Suprapubic skin (tissue), 4 donors: ENCODE results near the gene STARD3NL. TPM values are rescaled to one million over a fixed set of nuclear protein-coding genes. Genes with fewer than 3 reads are reported as not detected.

Experiments used
- DNase-seq, 2 donors: peaks; one replicate each; pipeline ENCODE4 v3.0.0-alpha.2; 2019; ENCODE audit warnings: low spot score in 2 of 2
- H3K27ac ChIP-seq: fragments of 200-600 bp; sonication (generic); one replicate; pipeline ENCODE4 v1.5.1; 2019
- H3K27me3 ChIP-seq: fragments of 200-600 bp; sonication (generic); one replicate; pipeline ENCODE4 v1.5.1; 2019
- H3K36me3 ChIP-seq: fragments of 200-600 bp; sonication (generic); one replicate; pipeline ENCODE4 v1.5.1; 2019
- H3K4me1 ChIP-seq: fragments of 200-600 bp; sonication (generic); one replicate; pipeline ENCODE4 v1.5.1; 2019
- H3K4me3 ChIP-seq: fragments of 200-600 bp; sonication (generic); one replicate; pipeline ENCODE4 v1.5.1; 2019; ENCODE audit warnings: mild to moderate bottlenecking
- H3K9me3 ChIP-seq: fragments of 200-600 bp; sonication (generic); one replicate; pipeline ENCODE4 v1.5.1; 2019
- EP300 ChIP-seq: sonication (generic); formaldehyde crosslinking; IDR thresholded peaks from one replicate; pipeline ENCODE4 v1.6.1; 2017; ENCODE audit warnings: antibody characterized with exemption
- POLR2A ChIP-seq, 2 donors: fragments of 450-650 bp; IDR thresholded peaks; one replicate each; pipeline ENCODE4 v1.6.1; 2017; ENCODE audit warnings: antibody characterized with exemption in 2 of 2, mild to moderate bottlenecking in 2 of 2, moderate library complexity in 2 of 2
- POLR2AphosphoS5 ChIP-seq, 3 donors: sonication (generic); formaldehyde crosslinking; IDR thresholded peaks; one replicate each; pipeline ENCODE4 v1.6.1; 2017; ENCODE audit warnings: antibody characterized with exemption in 3 of 3
- WGBS: methylation state at CpG from one replicate; pipeline ENCODE4 v1.1.5; 2018; 5-methylcytosine and 5-hydroxymethylcytosine counted together
- total RNA-seq, 4 donors: library from RNA; depleted of rRNA; stranded (reverse); fragments of >200 nt; gene quantifications; one replicate each; pipeline ENCODE4 v1.1.0, GENCODE V29; 2016
- TF ChIP-seq, protein P1 (sequence below), 2 donors: fragments of 200-600 bp in 1 of 2; fragments of 450-650 bp in 1 of 2; sonication (generic) in 1 of 2; IDR thresholded peaks; one replicate each; pipeline ENCODE4 v1.5.1; 2016 to 2019; ENCODE audit warnings: antibody characterized with exemption in 2 of 2, mild to moderate bottlenecking in 1 of 2, moderate library complexity in 1 of 2

Gene STARD3NL
- total RNA-seq, 4 donors from 2014 or later = 7.4 to 12.4 (median 7.9) TPM

DNA sequence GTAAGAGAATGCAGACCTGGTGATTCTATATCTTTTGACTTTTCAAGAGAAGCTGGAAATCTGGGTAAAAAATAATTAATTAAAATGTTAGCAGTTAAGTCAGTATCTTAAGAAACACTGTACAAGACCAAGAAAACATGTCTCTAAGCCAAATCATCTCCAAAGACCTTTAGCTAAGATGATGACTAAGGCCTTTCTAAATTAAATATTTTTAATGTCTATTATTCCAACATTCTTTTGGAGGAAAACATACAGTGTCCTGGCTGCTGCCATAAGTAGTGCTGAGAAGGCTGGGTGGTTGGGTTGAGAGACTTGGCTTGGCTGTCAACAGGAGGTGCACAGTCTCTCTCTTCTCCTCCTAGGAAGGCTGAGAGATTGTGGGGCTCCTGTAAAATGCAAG, 20.3 kb downstream of the STARD3NL start:
- no peaks in the 10 kb centered on the region for H3K36me3 ChIP-seq
- TF ChIP-seq EP300 (no peak), POLR2A (IDR thresholded peaks at IDR 0.05) (no peak), POLR2AphosphoS5 (IDR thresholded peaks at IDR 0.05) (no peak)
- TF ChIP-seq, protein P1, sequence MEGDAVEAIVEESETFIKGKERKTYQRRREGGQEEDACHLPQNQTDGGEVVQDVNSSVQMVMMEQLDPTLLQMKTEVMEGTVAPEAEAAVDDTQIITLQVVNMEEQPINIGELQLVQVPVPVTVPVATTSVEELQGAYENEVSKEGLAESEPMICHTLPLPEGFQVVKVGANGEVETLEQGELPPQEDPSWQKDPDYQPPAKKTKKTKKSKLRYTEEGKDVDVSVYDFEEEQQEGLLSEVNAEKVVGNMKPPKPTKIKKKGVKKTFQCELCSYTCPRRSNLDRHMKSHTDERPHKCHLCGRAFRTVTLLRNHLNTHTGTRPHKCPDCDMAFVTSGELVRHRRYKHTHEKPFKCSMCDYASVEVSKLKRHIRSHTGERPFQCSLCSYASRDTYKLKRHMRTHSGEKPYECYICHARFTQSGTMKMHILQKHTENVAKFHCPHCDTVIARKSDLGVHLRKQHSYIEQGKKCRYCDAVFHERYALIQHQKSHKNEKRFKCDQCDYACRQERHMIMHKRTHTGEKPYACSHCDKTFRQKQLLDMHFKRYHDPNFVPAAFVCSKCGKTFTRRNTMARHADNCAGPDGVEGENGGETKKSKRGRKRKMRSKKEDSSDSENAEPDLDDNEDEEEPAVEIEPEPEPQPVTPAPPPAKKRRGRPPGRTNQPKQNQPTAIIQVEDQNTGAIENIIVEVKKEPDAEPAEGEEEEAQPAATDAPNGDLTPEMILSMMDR (IDR thresholded peaks at IDR 0.05) = no peak
- H3K4me1 ChIP-seq = peaks cover 17% of the 10 kb centered on the region
- H3K27ac ChIP-seq = no peak overlapping the region
- H3K9me3 ChIP-seq = no peaks in the 10 kb centered on the region
- no peak for DNase-seq
- H3K4me3 ChIP-seq = no peak overlapping the region
- H3K27me3 ChIP-seq = no peaks in the 10 kb centered on the region

DNA sequence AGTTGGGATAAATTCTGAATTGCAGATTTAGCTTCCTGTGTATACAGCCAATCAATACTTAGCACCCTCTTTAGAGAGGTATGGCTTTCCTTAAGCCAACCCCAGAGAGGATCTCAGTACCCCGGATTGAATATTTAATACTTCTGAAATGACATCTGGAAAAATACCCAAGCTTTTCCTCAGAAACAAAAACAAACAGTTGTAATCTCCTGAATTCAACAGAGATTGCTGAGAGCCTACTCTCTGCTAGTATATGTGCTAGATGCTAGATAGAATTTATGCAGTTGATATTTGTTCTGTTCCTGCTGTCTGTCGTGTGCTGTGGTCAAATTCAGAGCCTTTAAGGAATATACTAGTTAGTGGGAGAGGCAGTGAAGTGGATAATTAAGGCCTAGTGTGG, 21.1 kb downstream of the STARD3NL start:
- WGBS = 71% methylated on average over 2 of the region's 2 CpGs

DNA sequence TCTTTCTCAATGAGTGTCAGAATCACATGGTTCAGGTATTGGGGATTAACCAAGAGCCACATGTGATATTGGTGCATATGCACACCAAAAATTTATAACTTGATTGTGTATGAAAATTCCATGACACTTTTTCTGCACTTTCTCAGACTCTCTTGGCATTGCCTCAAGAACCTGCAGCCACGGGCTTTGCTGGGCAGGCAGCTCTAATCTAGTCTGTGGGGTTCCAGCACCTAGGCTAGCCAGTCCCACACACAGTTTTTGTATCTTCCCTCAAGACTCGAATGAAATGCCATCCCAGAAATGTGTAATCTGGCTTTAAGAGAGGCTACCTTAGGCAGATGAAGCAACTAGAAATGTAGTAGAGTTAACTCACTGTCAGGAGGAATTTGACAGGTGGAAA, 21.7 kb downstream of the STARD3NL start:
- no peaks in the 10 kb centered on the region for H3K27me3 ChIP-seq
- TF ChIP-seq POLR2AphosphoS5 (IDR thresholded peaks at IDR 0.05) (no peak), POLR2A (IDR thresholded peaks at IDR 0.05) (no peak), EP300 (no peak)
- TF ChIP-seq, protein P1 (IDR thresholded peaks at IDR 0.05) = no peak
- peaks cover 17% of the 10 kb centered on the region for H3K4me1 ChIP-seq
- WGBS = 36% methylated on average over 2 of the region's 2 CpGs
- no peak overlapping the region for H3K4me3 ChIP-seq
- DNase-seq = no peak
- no peaks in the 10 kb centered on the region for H3K36me3 ChIP-seq
- H3K9me3 ChIP-seq = no peaks in the 10 kb centered on the region
- no peak overlapping the region for H3K27ac ChIP-seq

More for the DNA sequence above, 21.1 kb downstream of the STARD3NL start:
- TF ChIP-seq EP300 = no peak
- no peak for TF ChIP-seq POLR2AphosphoS5 (IDR thresholded peaks at IDR 0.05)
- no peak for TF ChIP-seq POLR2A (IDR thresholded peaks at IDR 0.05)
- TF ChIP-seq, protein P1 (IDR thresholded peaks at IDR 0.05) = no peak
- no peak overlapping the region for H3K4me3 ChIP-seq
- peaks cover 17% of the 10 kb centered on the region for H3K4me1 ChIP-seq
- no peak overlapping the region for H3K27ac ChIP-seq
- DNase-seq = no peak
- no peaks in the 10 kb centered on the region for H3K36me3 ChIP-seq
- no peaks in the 10 kb centered on the region for H3K27me3 ChIP-seq
- H3K9me3 ChIP-seq = no peaks in the 10 kb centered on the region

DNA sequence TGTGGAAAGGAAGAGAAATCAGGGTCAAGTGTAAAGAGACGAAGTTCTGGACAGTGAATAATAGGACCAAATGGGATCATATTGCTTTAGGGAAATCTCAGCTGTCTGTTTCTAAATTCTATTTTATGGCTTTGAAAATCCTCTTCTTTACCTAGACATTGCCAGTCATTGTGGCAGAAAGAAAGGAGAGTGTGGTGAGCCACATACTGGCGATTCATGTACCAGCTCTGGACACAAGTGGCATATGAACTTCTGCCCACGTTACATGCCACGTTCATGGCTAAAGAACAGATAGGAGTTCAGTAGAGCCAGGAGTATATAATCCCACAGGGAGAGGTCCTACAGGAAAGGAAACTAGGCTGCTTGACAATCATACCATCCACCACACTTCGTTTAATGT, 28.0 kb downstream of the STARD3NL start:
- TF ChIP-seq POLR2AphosphoS5 (IDR thresholded peaks at IDR 0.05) (no peak), POLR2A (IDR thresholded peaks at IDR 0.05) (no peak), EP300 (no peak)
- TF ChIP-seq, protein P1 (IDR thresholded peaks at IDR 0.05) = no peak
- WGBS = 86% methylated on average over 5 of the region's 5 CpGs

DNA sequence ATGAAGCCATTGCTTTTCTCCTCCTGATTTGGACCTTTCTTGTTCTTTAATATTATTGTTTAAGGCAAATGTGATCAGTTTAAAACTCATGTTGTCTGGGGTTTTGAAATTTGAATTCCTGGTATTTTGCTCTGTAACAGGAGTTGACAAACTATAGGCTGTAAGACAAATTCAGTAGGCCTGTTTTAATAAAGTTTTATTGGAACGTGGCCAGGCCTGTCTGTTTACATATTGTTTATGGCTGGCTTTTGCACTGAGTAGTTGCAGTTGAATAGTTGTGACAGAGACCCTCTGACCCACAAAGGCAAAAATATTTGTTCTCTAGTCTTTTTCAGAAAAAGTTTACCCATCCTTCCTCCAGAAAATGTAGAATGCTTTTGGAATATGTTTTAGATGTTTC, 29.8 kb downstream of the STARD3NL start:
- no peak for TF ChIP-seq EP300
- TF ChIP-seq, protein P1 (IDR thresholded peaks at IDR 0.05) = no peak
- no peak overlapping the region for H3K4me3 ChIP-seq
- DNase-seq = no peak
- H3K9me3 ChIP-seq = no peaks in the 10 kb centered on the region
- H3K4me1 ChIP-seq = peaks cover 7% of the 10 kb centered on the region
- no peaks in the 10 kb centered on the region for H3K27me3 ChIP-seq
- peaks cover 18% of the 10 kb centered on the region for H3K36me3 ChIP-seq
- H3K27ac ChIP-seq = no peak overlapping the region
- WGBS = 88% methylated on average over 1 of the region's 1 CpG

More for the DNA sequence above, 28.0 kb downstream of the STARD3NL start:
- no peak overlapping the region for H3K27ac ChIP-seq
- H3K4me3 ChIP-seq = no peak overlapping the region
- H3K27me3 ChIP-seq = no peaks in the 10 kb centered on the region
- H3K36me3 ChIP-seq = peaks cover 14% of the 10 kb centered on the region
- no peaks in the 10 kb centered on the region for H3K4me1 ChIP-seq
- DNase-seq = no peak
- no peaks in the 10 kb centered on the region for H3K9me3 ChIP-seq
